GM18873 (cell line): ENCODE measurements around the gene ZNF200.
"Not testable (repeated sequence)": the region's sequence is repeated elsewhere in the genome, so short reads cannot be mapped to it uniquely, and the experiment has no call there.

Source experiments
- ATAC-seq: cut with Tn5 transposase; IDR thresholded peaks from one replicate; pipeline ENCODE4 v1.9.1; 2021; ENCODE audit warnings: mild to moderate bottlenecking, moderate library complexity, moderate number of reproducible peaks; ENCODE audit not compliant: unreplicated experiment, low FRiP score

Gene ZNF200

GRCh38 chr16:3234857-3235561 is at the start of gene ZNF200:
Gene ZNF200 (minus strand): TSS chr16:3235158. CDS start chr16:3233755, 1,403 bp downstream.
- ATAC-seq = peak; percentile 82

- ATAC-seq = no peak
Measured at GRCh38 chr16:3283543-3284447, 48.8 kb upstream of the ZNF200 start.

- peak; percentile 75 for ATAC-seq
Measured at GRCh38 chr16:3282730-3283542, 48.0 kb upstream of the ZNF200 start, which contains the start of gene ZNF263. Gene ZNF263 (plus strand): TSS chr16:3283491. CDS start chr16:3283819, 328 bp downstream.

GRCh38 chr16:3282103-3282729 is 47.3 kb upstream of the ZNF200 start:
- peak; percentile 20 for ATAC-seq

- ATAC-seq = no peak
Measured at GRCh38 chr16:3281222-3281820, 46.4 kb upstream of the ZNF200 start.

- no peak for ATAC-seq
Measured at GRCh38 chr16:3276679-3277078, 41.7 kb upstream of the ZNF200 start.

- no peak for ATAC-seq
Measured at GRCh38 chr16:3274947-3275346, 40.0 kb upstream of the ZNF200 start.

GRCh38 chr16:3274490-3274889 is 39.5 kb upstream of the ZNF200 start:
- no peak for ATAC-seq

- ATAC-seq = not testable (repeated sequence)
Measured at GRCh38 chr16:3271281-3271680, 36.3 kb upstream of the ZNF200 start.

GRCh38 chr16:3270718-3271117 is 35.8 kb upstream of the ZNF200 start:
- ATAC-seq = not testable (repeated sequence)

- ATAC-seq = no peak
Measured at GRCh38 chr16:3268294-3268693, 33.3 kb upstream of the ZNF200 start.

- no peak for ATAC-seq
Measured at GRCh38 chr16:3266873-3267537, 32.0 kb upstream of the ZNF200 start.

GRCh38 chr16:3264137-3265036 is 29.4 kb upstream of the ZNF200 start:
- ATAC-seq = peak; percentile 74

GRCh38 chr16:3262517-3262916 is 27.6 kb upstream of the ZNF200 start:
- ATAC-seq = no peak

- ATAC-seq = no peak
Measured at GRCh38 chr16:3259836-3260235, 24.9 kb upstream of the ZNF200 start.

GRCh38 chr16:3256866-3257465 is 22.0 kb upstream of the ZNF200 start:
- no peak for ATAC-seq

- ATAC-seq = no peak
Measured at GRCh38 chr16:3256146-3256865, 21.3 kb upstream of the ZNF200 start, which contains the start of gene MEFV. Gene MEFV (minus strand): TSS chr16:3256633. CDS start chr16:3256587, 46 bp downstream.
